GM06990 (cell line): ENCODE data around the gene PIP5K1B.

Experiments
- DNase-seq: peaks from one replicate; pipeline ENCODE4 v3.0.0-alpha.2; 2011; ENCODE audit not compliant: insufficient read length; ENCODE audit errors: extremely low read depth
- H3K27me3 ChIP-seq: replicated peaks from 2 replicates; pipeline ENCODE4 v1.6.0; 2011; ENCODE audit warnings: low read length; ENCODE audit not compliant: control insufficient read depth, insufficient read depth
- H3K36me3 ChIP-seq: 2 replicates; pipeline ENCODE4 v1.5.1; 2011; ENCODE audit warnings: low read length; ENCODE audit not compliant: control insufficient read depth, insufficient read depth
- H3K4me3 ChIP-seq: replicated peaks from 2 replicates; pipeline ENCODE4 v1.5.1; 2011; ENCODE audit warnings: low read depth, mild to moderate bottlenecking, control low read depth, low read length
- TF ChIP-seq, protein P1 (sequence below): IDR thresholded peaks from 2 replicates; pipeline ENCODE4 v1.5.1; 2011; ENCODE audit warnings: low read length, control low read depth, mild to moderate bottlenecking, inconsistent platforms; ENCODE audit not compliant: insufficient read depth, poor library complexity, severe bottlenecking

PIP5K1B gene

DNA sequence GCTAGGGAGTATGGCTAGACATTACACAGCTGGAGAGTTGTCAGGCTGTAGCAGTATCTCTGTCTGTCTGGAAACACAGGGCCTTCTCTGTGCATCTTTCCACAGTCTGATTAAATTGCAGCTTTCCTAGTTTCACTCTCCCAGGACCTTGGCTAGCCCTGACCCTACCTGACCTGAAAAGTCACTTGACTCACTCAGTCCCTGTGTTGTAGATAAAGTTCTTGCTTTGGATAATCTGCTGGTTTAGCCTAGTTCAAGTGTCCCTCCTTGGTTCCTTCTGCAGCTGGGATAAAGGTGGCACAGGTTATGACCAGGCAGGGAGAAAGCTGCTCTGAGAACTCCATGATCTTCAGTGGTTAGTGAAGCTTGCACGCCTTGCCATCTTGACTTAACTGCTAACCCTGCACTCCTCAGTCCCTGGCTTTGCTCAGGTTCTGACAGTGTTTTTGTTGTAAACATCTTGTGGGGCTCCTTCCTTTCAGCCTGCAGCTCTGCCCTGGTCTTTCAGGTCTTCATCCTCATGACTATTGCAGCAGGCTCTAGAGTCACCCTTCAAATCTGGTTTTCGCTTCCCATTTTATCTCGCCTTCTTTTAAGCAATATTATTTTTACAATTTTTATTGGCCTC lies 101.0 kb downstream of the PIP5K1B start:
- H3K36me3 ChIP-seq, result peaks cover 2% of the 10 kb centered on the region; the same call in 1 of the 2 replicates

DNA sequence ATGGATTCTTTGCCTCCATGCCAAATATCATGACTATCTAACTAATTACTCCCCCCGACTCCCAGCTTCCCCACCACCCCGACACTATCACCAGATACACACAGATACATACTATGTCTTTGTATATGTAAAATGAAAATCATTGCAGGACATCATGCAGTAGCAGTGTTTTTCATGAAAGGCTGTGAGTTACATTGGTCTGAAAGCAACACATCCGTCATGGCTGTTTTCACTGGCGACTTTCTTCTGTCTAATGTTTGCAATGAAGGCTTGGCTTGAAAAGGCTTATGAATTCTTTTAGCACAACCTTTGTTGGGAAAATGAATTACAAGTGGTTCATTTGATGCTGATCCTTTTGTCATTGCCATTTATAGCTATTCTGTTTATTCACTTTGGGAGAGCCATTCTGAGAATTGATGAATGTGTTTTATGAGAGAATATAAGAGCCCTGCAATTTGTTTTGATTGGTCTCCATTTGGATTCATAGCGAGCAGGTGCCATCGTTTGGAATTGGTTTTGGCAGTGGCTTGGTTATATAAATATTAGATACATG lies 103.4 kb downstream of the PIP5K1B start:
- Histone ChIP-seq H3K36me3 (peaks cover 2% of the 10 kb centered on the region; the same call in 1 of the 2 replicates), H3K4me3 (no peak overlapping the region), H3K27me3 (no peaks in the 10 kb centered on the region)
- TF ChIP-seq, protein P1, sequence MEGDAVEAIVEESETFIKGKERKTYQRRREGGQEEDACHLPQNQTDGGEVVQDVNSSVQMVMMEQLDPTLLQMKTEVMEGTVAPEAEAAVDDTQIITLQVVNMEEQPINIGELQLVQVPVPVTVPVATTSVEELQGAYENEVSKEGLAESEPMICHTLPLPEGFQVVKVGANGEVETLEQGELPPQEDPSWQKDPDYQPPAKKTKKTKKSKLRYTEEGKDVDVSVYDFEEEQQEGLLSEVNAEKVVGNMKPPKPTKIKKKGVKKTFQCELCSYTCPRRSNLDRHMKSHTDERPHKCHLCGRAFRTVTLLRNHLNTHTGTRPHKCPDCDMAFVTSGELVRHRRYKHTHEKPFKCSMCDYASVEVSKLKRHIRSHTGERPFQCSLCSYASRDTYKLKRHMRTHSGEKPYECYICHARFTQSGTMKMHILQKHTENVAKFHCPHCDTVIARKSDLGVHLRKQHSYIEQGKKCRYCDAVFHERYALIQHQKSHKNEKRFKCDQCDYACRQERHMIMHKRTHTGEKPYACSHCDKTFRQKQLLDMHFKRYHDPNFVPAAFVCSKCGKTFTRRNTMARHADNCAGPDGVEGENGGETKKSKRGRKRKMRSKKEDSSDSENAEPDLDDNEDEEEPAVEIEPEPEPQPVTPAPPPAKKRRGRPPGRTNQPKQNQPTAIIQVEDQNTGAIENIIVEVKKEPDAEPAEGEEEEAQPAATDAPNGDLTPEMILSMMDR, result no peak
- no peak for DNase-seq

More for the DNA sequence above, 101.0 kb downstream of the PIP5K1B start:
- DNase-seq, result no peak
- Histone ChIP-seq H3K27me3 (no peaks in the 10 kb centered on the region), H3K4me3 (no peak overlapping the region)
- TF ChIP-seq, protein P1, result no peak

DNA sequence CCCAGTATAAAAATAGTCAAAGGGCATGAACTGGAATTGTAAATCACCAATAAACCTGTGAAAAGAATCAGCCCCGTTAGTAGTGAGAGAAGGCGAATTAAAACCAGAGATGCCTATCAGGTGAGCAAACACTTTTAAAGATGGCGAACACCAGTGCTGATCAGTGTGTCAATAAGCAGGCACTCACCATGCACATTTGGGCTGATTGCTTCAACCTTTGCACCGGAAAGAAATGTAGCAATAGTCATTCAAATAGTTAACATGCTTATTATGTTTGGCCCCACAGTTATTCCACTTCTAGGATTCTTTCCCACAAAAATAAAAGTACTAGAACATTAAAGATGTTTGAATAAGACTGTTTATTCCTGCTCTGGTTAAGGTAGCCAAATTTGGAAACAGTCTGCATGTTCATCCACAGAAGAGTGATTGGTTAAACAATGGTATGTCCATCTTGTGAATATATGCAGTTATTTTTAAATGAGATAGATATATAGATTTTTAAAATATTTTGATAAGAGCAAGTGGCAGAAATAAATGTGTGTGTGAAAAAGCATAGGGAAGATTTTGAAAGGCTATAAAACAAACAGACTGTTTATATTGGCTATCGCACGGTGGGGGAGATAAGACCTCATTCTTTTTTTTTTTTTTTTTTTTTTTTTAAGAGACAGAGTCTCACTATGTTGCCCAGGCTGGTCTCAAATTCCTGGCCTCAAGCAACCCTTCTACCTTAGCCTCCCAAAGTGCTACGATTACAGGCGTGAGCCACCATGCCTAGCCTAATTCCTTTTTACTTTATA lies 112.2 kb downstream of the PIP5K1B start:
- H3K36me3 ChIP-seq, result no peaks in the 10 kb centered on the region; the same call in 1 of the 2 replicates
- TF ChIP-seq, protein P1, result no peak
- H3K4me3 ChIP-seq, result no peak overlapping the region
- no peaks in the 10 kb centered on the region for H3K27me3 ChIP-seq
- DNase-seq, result no peak

DNA sequence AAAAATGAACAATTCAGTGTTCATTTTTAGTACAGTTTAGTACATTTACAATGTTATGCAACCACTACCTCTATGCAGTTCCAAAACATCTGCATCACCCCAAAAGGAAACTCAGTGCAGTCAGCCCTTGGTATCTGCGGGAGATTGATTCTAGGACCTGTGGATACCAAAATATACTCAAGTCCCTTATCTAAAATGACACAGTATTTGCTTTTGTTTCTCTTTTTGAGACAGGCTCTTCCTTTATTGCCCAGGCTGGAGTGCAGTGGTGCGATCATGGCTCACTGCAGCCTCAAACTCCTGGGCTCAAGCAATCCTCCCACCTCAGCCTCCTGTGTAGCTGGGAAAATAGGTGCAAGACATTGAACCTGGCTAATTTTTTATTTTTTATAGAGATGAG lies 114.0 kb downstream of the PIP5K1B start:
- Histone ChIP-seq H3K27me3 (no peaks in the 10 kb centered on the region), H3K4me3 (no peak overlapping the region), H3K36me3 (peaks cover 1% of the 10 kb centered on the region; the same call in 1 of the 2 replicates)
- TF ChIP-seq, protein P1, result no peak
- DNase-seq, result no peak

DNA sequence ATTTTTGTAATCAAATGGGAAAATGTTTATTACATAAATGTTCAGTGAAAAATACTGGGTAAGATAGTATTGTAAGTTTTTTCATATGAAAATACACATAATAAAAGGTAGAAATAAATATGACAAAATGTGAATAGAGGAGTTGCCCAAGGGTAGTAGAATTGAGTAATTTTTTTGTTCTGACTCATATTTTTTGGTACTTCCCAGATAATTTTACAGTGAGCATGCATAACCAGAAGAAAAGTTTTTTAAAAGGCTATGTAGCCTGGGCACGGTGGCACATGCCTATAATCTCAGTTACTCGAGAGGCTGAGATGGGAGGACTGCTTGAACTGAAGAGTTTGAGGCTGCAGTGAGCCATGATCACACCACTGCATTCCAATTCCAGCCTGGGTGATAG lies 116.9 kb downstream of the PIP5K1B start:
- TF ChIP-seq, protein P1, result no peak
- Histone ChIP-seq H3K36me3 (peaks cover 1% of the 10 kb centered on the region; the same call in 1 of the 2 replicates), H3K4me3 (no peak overlapping the region), H3K27me3 (no peaks in the 10 kb centered on the region)
- no peak for DNase-seq
